ENCODE results near the gene CASP5. TPM values are rescaled to one million over a fixed set of nuclear protein-coding genes. Genes with fewer than 3 reads are reported as not detected.
"Not testable (repeated sequence)": the region's sequence is repeated elsewhere in the genome, so short reads cannot be mapped to it uniquely, and the experiment has no call there.

Gene CASP5
- not detected for total RNA-seq

DNA sequence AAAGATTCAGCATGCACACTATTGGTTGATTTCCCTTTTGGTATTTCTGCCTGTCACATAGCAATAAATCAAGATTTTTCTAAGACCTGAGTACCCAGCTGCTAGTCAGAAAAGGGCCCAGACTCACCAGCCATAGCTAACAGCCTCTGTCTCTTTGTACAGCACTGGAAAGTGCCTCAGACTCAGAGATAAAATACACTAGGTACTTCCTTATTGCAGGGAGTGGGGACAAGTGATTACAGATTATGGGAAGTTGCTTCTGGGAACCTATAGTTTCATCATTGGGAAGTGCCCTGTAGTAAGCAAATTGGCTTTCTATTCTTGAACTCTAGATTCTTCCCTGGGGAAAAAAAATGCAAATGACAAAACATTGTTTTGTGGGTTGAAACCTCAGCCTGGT is at the start of gene CASP5:
Gene CASP5, minus strand, starts transcription at position 166 of the 400 bp plus-strand sequence. Its CDS starts 32 bp downstream, at position 134.
- no peak for DNase-seq (ENCODE audit: low spot score)

DNA sequence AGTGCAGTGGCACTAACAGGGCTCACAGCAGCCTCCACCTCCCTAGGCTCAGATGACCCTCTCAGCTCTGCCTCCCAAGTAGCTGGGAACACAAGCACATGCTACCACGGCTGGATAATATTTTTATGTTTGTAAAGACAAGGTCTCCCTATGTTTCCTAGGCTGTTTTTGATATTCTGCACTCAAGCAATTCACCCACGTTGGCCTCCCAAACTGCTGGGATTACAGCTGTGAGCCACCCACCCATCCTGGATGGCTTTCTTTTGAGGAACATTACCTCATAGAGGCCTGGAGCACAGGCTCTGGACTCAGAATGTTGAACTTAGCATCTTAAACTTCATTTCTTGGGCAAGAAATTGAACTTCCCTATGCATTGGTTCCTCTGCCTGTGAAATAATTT is 49.1 kb upstream of the CASP5 start:
- not testable (repeated sequence) for DNase-seq (ENCODE audit: low spot score)

DNA sequence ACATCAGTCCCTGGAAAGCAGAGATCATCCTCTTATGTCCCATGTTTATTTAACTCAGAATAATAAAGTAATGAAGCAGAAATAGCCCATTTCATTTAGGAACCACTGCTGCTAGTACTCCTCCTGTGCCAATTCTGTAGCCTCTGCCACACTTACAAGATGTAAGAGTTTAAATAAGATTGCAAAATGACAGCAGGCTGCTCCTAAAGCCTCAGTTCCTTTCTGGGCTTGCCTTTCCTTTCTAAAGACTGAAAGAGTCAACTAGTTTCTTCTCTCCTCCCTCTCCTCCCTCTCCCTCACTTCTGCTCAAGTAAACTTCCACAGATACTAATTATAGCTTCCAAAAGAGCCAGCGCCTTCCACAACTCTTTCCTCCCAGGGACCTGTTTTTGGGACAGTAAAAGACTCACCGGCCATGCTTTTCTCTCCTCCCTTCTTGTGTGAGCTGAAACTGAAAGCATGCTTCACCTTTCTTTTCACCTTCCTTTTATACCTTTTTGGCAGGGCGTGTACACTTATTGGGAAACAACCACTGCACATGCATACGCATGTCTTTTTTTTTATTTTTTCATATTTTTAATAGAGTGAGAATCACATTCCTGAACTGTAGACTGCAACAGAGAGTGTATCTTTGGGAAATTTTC is 48.2 kb upstream of the CASP5 start:
- no peak for DNase-seq (ENCODE audit: low spot score)

DNA sequence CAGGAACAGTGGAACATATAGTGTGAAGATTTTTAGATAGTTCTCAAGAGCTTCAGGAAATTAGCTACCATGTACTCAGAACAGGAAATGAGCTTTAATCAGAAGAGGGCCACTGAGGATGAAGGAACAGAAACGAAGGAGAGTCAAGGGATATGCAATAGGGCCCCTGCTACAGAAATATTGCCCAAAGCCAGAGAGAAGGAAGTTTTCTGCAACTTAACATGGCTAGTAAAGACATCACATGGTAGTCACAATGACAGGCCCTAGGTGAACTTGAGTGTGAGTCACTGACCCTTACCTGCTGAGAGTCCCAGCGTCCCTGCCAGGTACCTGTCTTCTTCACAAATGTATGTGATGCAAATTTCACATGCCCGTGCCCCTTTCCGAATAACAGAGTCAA is 47.3 kb upstream of the CASP5 start:
- DNase-seq (ENCODE audit: low spot score) = no peak

DNA sequence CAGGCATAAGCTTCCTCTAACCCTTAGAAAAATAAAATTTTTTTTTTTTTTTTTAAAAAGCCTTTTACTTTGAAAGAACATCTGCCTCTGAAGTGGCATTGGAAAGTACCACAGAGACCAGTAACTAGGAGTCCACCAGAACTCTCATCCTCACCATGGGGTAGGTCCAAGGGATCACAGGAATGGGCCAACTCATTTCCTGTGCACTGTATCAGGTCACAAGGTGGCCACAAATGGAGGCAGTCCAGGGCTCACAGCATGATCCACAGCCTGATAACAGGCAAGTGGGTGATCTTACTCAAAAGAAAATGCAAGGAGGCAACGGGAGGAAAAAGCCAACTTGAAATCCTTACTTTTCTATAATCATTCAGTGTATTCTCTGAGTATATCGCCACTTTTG is 46.8 kb upstream of the CASP5 start:
- DNase-seq (ENCODE audit: low spot score) = not testable (repeated sequence)

DNA sequence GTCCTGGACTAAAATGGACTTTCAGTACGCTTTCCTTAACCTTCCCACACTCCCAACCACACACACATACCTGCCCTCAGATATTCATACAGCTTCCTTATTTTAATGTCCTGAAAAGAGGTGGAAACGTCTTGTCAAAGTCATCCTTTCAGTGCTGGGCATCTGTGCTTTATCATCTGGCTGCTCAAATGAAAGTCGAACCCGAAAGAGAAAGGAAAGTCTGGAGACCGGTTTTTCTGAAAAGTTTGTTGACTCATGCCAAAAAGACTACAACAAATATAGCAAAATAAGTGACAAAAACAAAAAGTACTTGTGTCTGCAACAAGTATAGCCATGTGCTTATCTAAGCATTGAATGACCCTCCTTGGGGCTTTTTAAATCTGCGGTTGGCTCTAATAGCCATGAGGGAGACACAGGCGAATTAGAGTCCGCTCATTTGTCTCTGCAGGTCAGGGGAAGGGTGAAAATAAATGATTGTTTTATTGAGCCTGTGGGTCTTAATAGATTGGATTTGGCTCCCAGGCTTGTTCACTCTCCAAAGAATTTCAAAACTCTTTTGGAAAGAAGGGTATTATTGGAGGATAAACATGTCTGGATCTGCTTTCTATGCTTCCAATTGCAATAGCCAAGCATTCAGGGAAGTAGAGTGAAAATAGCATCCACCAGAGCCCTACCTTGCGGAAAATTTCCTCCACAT is 40.4 kb upstream of the CASP5 start:
- DNase-seq (ENCODE audit: low spot score) = not testable (repeated sequence)

DNA sequence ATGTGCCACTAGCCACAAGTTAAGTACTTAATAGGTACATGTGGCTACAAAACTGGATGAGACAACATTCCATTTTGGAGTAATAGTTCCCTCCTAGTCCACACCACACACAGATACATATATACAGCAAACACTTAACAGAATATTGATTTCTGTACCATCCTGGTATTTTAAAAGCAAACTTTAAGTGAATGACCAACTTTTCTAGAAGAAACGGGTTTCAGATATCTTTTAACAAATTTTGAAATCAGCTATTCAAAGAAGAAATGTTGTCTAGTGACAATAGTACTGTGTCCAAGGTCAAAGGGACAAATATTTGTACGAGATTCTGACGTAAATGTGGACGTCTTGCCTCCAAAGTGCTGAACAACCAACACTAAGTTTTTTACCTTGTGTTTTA is 34.5 kb upstream of the CASP5 start:
- DNase-seq (ENCODE audit: low spot score) = no peak

DNA sequence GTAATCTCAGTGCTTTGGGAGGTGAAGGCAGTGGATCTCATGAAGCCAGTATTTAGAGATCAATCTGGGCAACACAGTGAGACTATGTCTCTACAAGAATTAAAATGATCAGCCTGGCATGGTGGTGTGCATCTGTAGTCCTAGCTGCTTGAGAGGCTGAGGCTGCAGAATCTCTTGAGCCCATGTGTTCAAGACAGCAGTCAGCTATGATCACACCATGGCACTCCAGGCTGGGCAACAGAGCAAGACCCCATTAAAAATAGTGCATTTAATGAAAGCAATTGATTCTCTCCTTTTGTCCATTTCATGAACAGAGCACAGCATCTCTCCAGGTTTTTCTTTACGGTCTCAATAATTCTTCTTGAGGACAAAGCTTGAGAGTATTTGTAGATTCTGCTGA is 33.5 kb upstream of the CASP5 start:
- no peak for DNase-seq (ENCODE audit: low spot score)

DNA sequence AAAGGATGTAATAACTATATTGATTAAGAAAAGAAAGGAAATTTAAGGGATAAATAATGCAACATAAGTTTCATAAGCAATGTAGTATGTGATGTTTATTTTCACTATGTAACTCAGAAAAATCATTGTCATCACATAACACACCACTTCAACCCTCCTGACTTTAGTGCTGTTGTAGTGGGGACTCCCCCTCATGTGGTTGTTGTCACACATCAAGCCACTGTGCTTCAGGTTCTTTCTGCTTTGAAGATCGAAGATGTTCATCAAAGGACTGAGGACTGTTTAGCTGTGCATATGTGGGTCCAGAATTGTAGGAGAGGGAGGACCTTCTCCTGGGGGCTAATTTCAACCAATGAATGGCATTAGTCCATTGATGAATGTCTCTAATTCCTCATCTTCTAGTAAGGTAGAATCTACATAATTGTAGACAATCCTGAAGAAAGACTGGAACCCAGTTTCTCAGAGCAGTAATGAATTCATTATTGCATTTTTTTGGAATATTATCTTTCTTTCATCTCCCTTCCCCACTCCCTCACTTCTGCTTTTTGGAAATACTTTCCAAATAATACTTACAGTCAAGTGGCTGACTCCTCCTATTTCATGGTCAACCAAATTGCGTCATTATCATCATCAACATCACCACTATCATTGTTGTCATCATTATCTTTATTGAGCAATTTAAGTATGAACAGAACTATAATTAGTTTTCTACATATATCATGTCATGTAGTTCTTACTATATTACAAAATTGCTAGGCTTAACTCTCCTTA is 31.9 kb upstream of the CASP5 start:
- DNase-seq (ENCODE audit: low spot score) = no peak

DNA sequence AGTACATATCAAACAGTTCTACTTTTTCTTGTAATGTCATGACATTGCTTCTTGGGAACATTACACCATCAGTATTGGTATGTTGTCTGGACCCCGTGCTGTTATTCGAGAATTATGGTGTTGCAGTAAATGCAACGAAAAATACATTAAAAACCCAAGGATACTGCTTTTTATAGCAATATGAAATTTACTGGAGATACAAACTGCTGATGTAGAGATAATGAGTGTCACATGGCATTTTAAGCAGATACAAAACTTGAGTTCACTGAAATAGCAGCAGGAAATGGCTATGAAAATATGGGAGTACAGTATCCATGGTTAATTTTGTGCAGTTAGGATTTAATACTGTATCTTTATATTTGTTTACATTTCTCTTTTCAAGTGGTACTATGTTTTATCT is 29.5 kb upstream of the CASP5 start:
- no peak for DNase-seq (ENCODE audit: low spot score)

DNA sequence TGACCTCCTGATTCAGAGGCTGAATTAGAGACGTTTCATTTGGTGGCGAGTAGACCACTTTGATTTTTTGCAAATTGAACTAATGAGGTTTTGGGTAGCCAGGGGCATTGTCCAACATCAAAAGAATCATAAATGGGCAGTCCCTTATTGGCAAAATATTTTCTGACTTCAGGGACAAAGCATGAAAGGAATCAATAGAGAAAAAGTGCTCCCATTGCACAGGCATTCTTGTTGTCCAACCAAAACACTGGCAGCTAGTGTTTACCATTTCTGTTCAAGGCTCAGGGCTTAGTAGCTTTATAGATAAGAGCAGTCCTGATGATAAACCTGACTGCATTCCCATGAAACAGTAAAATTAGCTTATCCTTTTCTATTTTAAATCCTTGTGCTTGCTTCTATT is 28.6 kb upstream of the CASP5 start:
- no peak for DNase-seq (ENCODE audit: low spot score)

DNA sequence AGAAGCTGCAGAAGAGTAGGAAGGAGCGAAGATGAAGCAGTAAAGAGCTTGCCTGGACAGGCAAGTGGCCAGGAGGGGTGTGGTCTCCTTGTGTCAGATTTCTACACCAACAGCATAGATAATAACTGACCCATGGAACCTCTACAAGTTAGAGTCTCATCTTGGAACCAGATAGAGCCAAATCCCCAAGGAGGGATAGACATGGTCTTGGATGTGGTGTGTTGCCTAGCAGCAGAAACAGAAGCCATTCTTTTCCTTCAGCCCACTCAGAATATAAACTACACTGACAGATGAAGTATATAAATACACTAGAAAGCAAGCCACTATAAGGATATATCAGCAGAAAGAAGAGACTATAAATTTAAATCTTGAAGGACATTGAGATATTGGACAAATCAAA is 26.5 kb upstream of the CASP5 start:
- DNase-seq (ENCODE audit: low spot score) = no peak

DNA sequence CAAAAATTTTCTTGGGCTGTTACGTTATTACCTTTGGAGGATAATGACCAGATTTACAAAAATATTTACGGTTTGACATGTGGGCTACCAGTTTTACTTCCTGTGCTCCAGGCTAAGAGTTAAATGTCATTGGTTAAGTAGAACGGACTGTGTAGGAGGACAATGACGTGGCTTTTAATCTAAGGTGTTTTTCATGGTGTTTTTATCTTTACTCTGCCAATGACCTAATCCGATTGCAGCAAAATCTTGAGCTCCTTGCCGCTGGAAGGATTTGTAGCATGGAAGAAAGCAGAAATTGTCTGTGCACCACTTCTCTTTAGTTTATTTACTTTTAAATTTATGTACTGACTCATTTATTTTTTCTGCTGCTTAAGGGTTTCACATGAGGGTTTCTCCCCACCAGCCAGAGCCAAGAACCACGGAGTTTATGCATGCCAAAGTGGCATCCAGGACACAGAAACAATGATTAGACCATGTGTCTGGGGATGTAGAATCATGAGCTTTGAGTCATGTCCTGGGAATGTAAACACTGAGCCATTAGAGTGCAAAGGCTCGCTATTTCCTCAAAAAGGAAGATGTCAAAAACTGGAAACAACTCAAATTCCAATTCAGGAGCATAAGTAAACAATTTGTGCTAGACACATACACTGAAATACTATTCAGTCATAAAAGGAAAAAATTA is 24.1 kb upstream of the CASP5 start:
- peak; percentile 75 for DNase-seq (ENCODE audit: low spot score)

DNA sequence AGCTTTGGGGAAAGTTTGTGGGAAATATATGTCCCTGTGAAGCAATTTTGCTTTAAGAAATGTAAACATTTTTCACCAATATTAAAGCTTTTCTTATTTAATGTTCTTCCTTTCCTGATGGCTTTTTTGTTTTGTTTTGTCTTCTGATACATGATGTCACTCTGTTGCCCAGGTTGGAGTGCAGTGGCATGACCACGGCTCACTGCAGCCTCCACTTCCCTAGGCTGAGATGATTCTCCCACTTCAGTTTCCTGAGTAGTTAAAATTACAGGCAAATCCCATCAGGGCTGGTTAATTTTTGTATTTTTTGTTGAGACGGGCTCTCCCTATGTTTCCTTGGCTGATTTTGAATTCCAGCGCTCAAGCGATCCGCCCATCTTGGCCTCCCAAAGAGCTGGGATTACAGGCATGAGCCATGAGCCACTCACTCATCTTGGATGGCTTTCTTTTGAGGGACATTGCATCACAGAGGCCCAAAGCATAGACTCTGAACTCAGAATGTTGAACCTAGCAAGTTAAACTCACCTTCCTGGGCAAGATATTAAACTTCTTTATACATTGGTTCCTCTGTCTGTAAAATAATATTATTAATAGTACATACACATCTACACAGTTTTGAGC is 22.8 kb upstream of the CASP5 start:
- no peak for DNase-seq (ENCODE audit: low spot score)

DNA sequence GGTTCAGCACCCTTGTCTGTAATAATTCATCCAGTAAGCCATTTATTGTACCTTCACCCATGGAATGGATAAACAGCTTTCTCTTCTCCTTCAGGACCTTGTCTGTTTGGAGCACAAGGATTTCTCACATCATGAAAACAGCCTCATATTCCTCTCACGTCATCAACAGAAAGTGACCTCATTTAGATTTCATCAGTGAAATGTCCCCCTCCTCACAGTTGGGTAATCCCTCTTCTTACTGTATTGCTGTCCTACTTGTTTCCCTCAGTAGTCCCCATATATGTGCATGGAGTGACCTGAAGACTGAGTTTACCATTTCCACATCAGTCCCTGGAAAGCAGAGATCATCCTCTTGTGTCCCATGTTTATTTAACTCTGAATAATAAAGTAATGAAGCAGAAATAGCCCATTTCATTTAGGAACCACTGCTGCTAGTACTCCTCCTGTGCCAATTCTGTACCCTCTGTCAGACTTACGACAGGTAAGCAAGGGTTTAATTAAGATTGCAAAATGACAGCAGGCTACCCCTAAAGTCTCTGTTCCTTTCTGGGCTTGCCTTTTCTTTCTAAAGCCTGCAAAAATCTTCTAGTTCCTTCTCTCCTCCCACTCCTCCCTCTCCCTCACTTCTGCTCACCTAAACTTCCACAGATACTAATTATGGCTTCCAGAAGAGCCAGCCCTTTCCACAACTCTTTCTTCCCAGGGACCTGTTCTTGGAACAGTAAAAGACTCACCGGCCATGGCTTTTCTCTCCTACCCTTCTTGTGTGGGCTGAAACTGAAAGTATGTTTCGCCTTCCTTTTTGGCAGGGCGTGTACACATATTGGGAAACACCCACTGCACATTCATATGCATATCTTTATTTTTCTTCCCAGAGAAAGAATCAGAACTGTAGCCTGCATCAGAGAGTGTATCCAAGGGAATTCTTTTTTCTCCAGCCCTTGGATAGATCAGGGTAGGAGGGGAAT is 21.9 kb upstream of the CASP5 start, which contains the start of gene CARD16:
Gene CARD16, minus strand, starts transcription at position 779 of the 968 bp plus-strand sequence. Its CDS starts 38 bp downstream, at position 741.
- DNase-seq (ENCODE audit: low spot score) = peak; percentile 48

DNA sequence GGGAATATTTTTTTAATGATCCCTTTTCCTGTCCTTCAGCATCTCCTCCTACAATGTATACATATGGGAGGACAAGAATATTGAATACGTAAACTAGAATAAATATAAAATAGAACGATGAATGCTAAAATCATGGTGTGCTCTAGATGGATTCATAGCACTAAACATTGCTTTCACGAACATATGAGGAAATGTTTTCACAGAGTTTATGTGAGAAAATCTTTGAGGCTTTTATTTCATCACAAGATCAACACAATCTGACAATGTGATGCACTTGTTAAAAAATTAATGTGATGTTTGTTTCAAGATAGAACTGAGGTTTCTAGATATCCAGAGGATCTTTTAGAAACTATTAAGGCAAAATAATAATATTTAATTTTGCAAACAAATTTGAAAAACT is 19.2 kb upstream of the CASP5 start:
- no peak for DNase-seq (ENCODE audit: low spot score)

DNA sequence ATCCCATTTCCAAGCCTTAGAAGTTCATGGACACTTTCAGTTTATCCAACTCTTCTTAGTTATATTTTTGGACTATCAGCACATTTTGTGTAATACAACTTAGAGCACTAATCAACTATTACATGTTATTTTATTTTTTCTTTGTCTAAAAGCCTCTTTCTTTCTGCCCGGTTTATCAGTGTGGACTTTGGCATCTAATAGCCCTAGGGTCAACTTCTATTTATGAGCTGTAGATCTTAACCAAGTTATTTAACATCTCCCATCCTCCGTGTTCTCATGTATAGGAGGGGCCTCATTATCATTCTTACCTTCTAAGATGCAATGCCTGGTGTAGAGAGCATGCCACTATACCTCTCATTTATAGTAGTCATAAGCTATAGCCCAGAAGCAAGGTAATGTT is 17.7 kb upstream of the CASP5 start:
- DNase-seq (ENCODE audit: low spot score) = no peak

DNA sequence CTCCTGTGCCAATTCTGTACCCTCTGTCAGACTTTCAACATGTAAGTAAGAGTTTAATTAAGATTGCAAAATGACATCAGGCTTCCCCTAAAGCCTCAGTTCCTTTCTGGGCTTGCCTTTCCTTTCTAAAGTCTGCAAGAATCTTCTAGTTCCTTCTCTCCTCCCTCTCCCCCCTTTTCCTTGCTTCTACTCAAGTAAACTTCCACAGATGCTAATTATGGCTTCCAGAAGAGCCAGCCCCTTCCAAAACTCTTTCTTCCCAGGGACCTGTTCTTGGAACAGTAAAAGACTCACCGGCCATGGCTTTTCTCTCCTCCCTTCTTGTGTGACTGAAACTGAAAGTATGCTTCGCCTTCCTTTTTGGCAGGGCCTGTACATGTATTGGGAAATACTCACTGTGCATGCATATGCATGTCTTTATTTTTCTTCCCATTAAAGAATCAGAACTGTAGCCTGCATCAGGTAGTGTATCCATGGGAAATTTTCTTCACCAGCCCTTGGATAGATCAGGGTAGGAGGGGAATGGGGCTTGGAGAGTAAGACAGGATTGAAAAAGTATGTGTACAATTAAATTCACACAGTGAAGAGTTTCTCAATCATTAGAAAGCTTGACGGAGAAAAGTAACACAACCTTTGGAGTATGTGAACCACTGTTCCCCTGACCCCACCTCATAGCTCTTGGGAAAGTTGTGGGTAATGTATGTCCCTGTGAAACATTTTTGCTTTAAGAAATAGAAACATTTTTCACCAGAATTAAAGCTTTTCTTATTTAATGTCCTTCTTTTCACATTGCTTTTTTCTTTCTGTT is 12.0 kb upstream of the CASP5 start, which contains the start of gene CASP1:
Gene CASP1, minus strand, starts transcription at position 332 of the 808 bp plus-strand sequence. Its CDS starts 31 bp downstream, at position 301.
- peak; percentile 66 for DNase-seq (ENCODE audit: low spot score)

DNA sequence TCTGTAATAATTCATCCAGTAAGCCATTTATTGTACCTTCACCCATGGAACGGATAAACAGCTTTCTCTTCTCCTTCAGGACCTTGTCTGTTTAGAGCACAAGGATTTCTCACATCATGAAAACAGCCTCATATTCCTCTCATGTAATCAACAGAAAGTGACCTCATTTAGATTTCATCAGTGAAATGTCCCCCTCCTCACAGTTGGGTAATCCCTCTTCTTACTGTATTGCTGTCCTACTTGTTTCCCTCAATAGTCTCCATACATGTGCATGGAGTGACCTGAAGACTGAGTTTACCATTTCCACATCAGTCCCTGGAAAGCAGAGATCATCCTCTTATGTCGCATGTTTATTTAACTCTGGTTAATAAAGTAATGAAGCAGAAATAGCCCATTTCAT is 11.4 kb upstream of the CASP5 start:
- DNase-seq (ENCODE audit: low spot score) = not testable (repeated sequence)
